BE2C (cell line): ENCODE measurements around the gene KIF19.

ENCODE experiments used
- DNase-seq: peaks from one replicate; pipeline ENCODE4 v3.0.0-alpha.2; 2020
- H3K27me3 ChIP-seq: fragments of 250-450 bp; sonication (Bioruptor Pico); 2 replicates; pipeline ENCODE4 v1.5.1; 2020; ENCODE audit warnings: mild to moderate bottlenecking
- H3K36me3 ChIP-seq: fragments of 250-450 bp; sonication (Bioruptor Pico); 2 replicates; pipeline ENCODE4 v1.5.1; 2020; ENCODE audit warnings: mild to moderate bottlenecking
- H3K4me1 ChIP-seq: fragments of 250-450 bp; sonication (Bioruptor Pico); 2 replicates; pipeline ENCODE4 v1.5.1; 2020
- H3K4me3 ChIP-seq: 2 replicates; pipeline ENCODE4 v1.5.1; 2011; ENCODE audit warnings: low read depth, low read length
- H3K9me3 ChIP-seq: fragments of 250-450 bp; sonication (Bioruptor Pico); 2 replicates; pipeline ENCODE4 v1.5.1; 2020
- CTCF ChIP-seq: IDR thresholded peaks from 2 replicates; pipeline ENCODE4 v1.5.1; 2012; ENCODE audit warnings: mild to moderate bottlenecking, low read depth, low read length

Gene KIF19

GRCh38 chr17:74332763-74333283 is 6.8 kb downstream of the KIF19 start:
- Histone ChIP-seq H3K27me3 (peaks cover 5% of the 10 kb centered on the region), H3K36me3 (no peaks in the 10 kb centered on the region), H3K4me1 (no peaks in the 10 kb centered on the region), H3K9me3 (peaks cover 5% of the 10 kb centered on the region; the same call in 1 of the 2 replicates), H3K4me3 (no peak overlapping the region)
- no peak for TF ChIP-seq CTCF
- no peak for DNase-seq

- no peak overlapping the region for H3K4me3 ChIP-seq
- no peaks in the 10 kb centered on the region for H3K36me3 ChIP-seq
- H3K4me1 ChIP-seq, result no peaks in the 10 kb centered on the region
- TF ChIP-seq CTCF, result no peak
- no peak for DNase-seq
- H3K27me3 ChIP-seq, result peaks cover 16% of the 10 kb centered on the region
- H3K9me3 ChIP-seq, result peaks cover 5% of the 10 kb centered on the region; the same call in 1 of the 2 replicates
Observed at GRCh38 chr17:74334393-74335039, 8.5 kb downstream of the KIF19 start.

GRCh38 chr17:74335529-74336062 is 9.6 kb downstream of the KIF19 start:
- H3K4me3 ChIP-seq, result no peak overlapping the region
- no peaks in the 10 kb centered on the region for H3K36me3 ChIP-seq
- H3K9me3 ChIP-seq, result peaks cover 5% of the 10 kb centered on the region; the same call in 1 of the 2 replicates
- no peaks in the 10 kb centered on the region for H3K4me1 ChIP-seq
- no peak for DNase-seq
- peaks cover 20% of the 10 kb centered on the region for H3K27me3 ChIP-seq
- no peak for TF ChIP-seq CTCF

- H3K4me3 ChIP-seq, result no peak overlapping the region
- TF ChIP-seq CTCF, result no peak
- no peak for DNase-seq
- H3K4me1 ChIP-seq, result no peaks in the 10 kb centered on the region
- peaks cover 5% of the 10 kb centered on the region; the same call in 1 of the 2 replicates for H3K9me3 ChIP-seq
- peaks cover 20% of the 10 kb centered on the region for H3K27me3 ChIP-seq
- no peaks in the 10 kb centered on the region for H3K36me3 ChIP-seq
Observed at GRCh38 chr17:74336307-74336706, 10.3 kb downstream of the KIF19 start.

- no peak for DNase-seq
- no peak for TF ChIP-seq CTCF
- peaks cover 5% of the 10 kb centered on the region; the same call in 1 of the 2 replicates for H3K9me3 ChIP-seq
- H3K4me1 ChIP-seq, result no peaks in the 10 kb centered on the region
- no peak overlapping the region for H3K4me3 ChIP-seq
- peaks cover 20% of the 10 kb centered on the region for H3K27me3 ChIP-seq
- no peaks in the 10 kb centered on the region for H3K36me3 ChIP-seq
Observed at GRCh38 chr17:74337834-74338500, 11.9 kb downstream of the KIF19 start.
